ENCODE data around the gene LGALS7. TPM values are rescaled to one million over a fixed set of nuclear protein-coding genes. Genes with fewer than 3 reads are reported as not detected.
A peak's percentile ranks its signal among the peaks of the same experiment; 100 is the strongest.

The LGALS7 gene
- total and polyA plus RNA-seq, 2 of the 13 experiments (the other 11 are each of a cell fraction or from before 2014, with no cell fraction given), result 0.73 TPM; not detected in 1

- TF ChIP-seq SNAPC4 (CRISPR knock-in tag; IDR thresholded peaks at IDR 0.05) (no peak), BCL6 (CRISPR knock-in tag; IDR thresholded peaks at IDR 0.05) (peak; percentile 35; the same call in 1 of the 2 replicates), FOXC1 (CRISPR knock-in tag; IDR thresholded peaks at IDR 0.05; ENCODE audit: borderline replicate concordance) (no peak), SETDB1 (CRISPR knock-in tag; IDR thresholded peaks at IDR 0.05; ENCODE audit: borderline replicate concordance) (no peak), ZNF274 (CRISPR knock-in tag; IDR thresholded peaks at IDR 0.05) (no peak; the same call in 1 of the 2 replicates), PHB2 (IDR thresholded peaks at IDR 0.05; ENCODE audit: partially characterized antibody) (no peak), NFE2L1 (CRISPR knock-in tag; IDR thresholded peaks at IDR 0.05; ENCODE audit: borderline replicate concordance) (no peak), RXRA (CRISPR knock-in tag; IDR thresholded peaks at IDR 0.05) (no peak; the same call in 1 of the 2 replicates), NFE2 (CRISPR knock-in tag; IDR thresholded peaks at IDR 0.05) (no peak), ELF3 (CRISPR knock-in tag; IDR thresholded peaks at IDR 0.05) (peak; percentile 56), MEF2D (CRISPR knock-in tag; IDR thresholded peaks at IDR 0.05) (0 out of 2 replicates have a peak, but pooled peaks have one; percentile 38), ZFP90 (CRISPR knock-in tag; IDR thresholded peaks at IDR 0.05; ENCODE audit: borderline replicate concordance) (no peak), POLR2AphosphoS2 (IDR thresholded peaks at IDR 0.05; ENCODE audit: low read depth, low read length) (no peak), GPN1 (CRISPR knock-in tag; IDR thresholded peaks at IDR 0.05; ENCODE audit: borderline replicate concordance) (no peak), ZNF180 (CRISPR knock-in tag; IDR thresholded peaks at IDR 0.05; ENCODE audit: borderline replicate concordance, low read depth) (no peak), FOXK2 (IDR thresholded peaks at IDR 0.05) (no peak), CREM (IDR thresholded peaks at IDR 0.05) (peak; percentile 44; the same call in 1 of the 2 replicates), CREM (CRISPR knock-in tag; IDR thresholded peaks at IDR 0.05) (no peak), ZBTB46 (CRISPR knock-in tag; IDR thresholded peaks at IDR 0.05; ENCODE audit: borderline replicate concordance) (peak; percentile 88; the same call in 1 of the 2 replicates), HNF1B (CRISPR knock-in tag; IDR thresholded peaks at IDR 0.05) (no peak), KDM3A (CRISPR knock-in tag; IDR thresholded peaks at IDR 0.05; ENCODE audit: low read depth) (no peak)
- TF ChIP-seq, protein P1, sequence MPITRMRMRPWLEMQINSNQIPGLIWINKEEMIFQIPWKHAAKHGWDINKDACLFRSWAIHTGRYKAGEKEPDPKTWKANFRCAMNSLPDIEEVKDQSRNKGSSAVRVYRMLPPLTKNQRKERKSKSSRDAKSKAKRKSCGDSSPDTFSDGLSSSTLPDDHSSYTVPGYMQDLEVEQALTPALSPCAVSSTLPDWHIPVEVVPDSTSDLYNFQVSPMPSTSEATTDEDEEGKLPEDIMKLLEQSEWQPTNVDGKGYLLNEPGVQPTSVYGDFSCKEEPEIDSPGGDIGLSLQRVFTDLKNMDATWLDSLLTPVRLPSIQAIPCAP (CRISPR knock-in tag; IDR thresholded peaks at IDR 0.05; ENCODE audit: low read depth), result no peak
These were observed 51.1 kb downstream of the LGALS7 start (continued) for GRCh38 chr19:38721979-38722773.

All from HepG2 (cell line).